Measurements from ENCODE around the gene LMO7.

LMO7 gene

GRCh38 chr13:75752826-75753225 is 116.7 kb downstream of the LMO7 start:
- H3K27me3 ChIP-seq (ENCODE audit: insufficient read depth, poor library complexity, severe bottlenecking) = no peaks in the 10 kb centered on the region
- no peak overlapping the region for H3K27ac ChIP-seq (replicated peaks)
- no peak overlapping the region for H3K4me3 ChIP-seq (replicated peaks; ENCODE audit: insufficient read depth, low read length)
- no peak for TF ChIP-seq POLR2AphosphoS5 (IDR thresholded peaks at IDR 0.05; ENCODE audit: low read depth)
- no peak for TF ChIP-seq GABPA (IDR thresholded peaks at IDR 0.05; ENCODE audit: low read depth)
- TF ChIP-seq SPI1 (IDR thresholded peaks at IDR 0.05; ENCODE audit: borderline replicate concordance, low read depth) = no peak
- TF ChIP-seq REST (IDR thresholded peaks at IDR 0.05; ENCODE audit: insufficient replicate concordance, low read depth) = no peak
- no peak for TF ChIP-seq CTCF (IDR thresholded peaks at IDR 0.05; ENCODE audit: insufficient read depth, low read length)
- DNase-seq (ENCODE audit: low read depth in 1 of 2, low spot score in 1 of 2) = no peak

- TF ChIP-seq REST (IDR thresholded peaks at IDR 0.05; ENCODE audit: insufficient replicate concordance, low read depth) = no peak
- TF ChIP-seq POLR2AphosphoS5 (IDR thresholded peaks at IDR 0.05; ENCODE audit: low read depth) = no peak
- no peak for TF ChIP-seq CTCF (IDR thresholded peaks at IDR 0.05; ENCODE audit: insufficient read depth, low read length)
- no peak for TF ChIP-seq GABPA (IDR thresholded peaks at IDR 0.05; ENCODE audit: low read depth)
- TF ChIP-seq SPI1 (IDR thresholded peaks at IDR 0.05; ENCODE audit: borderline replicate concordance, low read depth) = no peak
- H3K27ac ChIP-seq (replicated peaks) = no peak overlapping the region
- DNase-seq (ENCODE audit: low read depth in 1 of 2, low spot score in 1 of 2) = no peak
- no peaks in the 10 kb centered on the region for H3K27me3 ChIP-seq (ENCODE audit: insufficient read depth, poor library complexity, severe bottlenecking)
- H3K4me3 ChIP-seq (replicated peaks; ENCODE audit: insufficient read depth, low read length) = no peak overlapping the region
These were observed 118.8 kb downstream of the LMO7 start for GRCh38 chr13:75754936-75755335.

- no peak for DNase-seq (ENCODE audit: low read depth in 1 of 2, low spot score in 1 of 2)
- H3K27ac ChIP-seq (replicated peaks) = no peak overlapping the region
- TF ChIP-seq SPI1 (IDR thresholded peaks at IDR 0.05; ENCODE audit: borderline replicate concordance, low read depth) (no peak), GABPA (IDR thresholded peaks at IDR 0.05; ENCODE audit: low read depth) (no peak), CTCF (IDR thresholded peaks at IDR 0.05; ENCODE audit: insufficient read depth, low read length) (no peak), POLR2AphosphoS5 (IDR thresholded peaks at IDR 0.05; ENCODE audit: low read depth) (no peak), REST (IDR thresholded peaks at IDR 0.05; ENCODE audit: insufficient replicate concordance, low read depth) (no peak)
These were observed 121.2 kb downstream of the LMO7 start for GRCh38 chr13:75757336-75757735.

More at GRCh38 chr13:75757336-75757735, 121.2 kb downstream of the LMO7 start:
- Histone ChIP-seq H3K4me3 (replicated peaks; ENCODE audit: insufficient read depth, low read length) (no peak overlapping the region), H3K27me3 (ENCODE audit: insufficient read depth, poor library complexity, severe bottlenecking) (no peaks in the 10 kb centered on the region)
